GM10266 (cell line): Measurements from ENCODE around the gene SEC14L2.

Source experiments
- DNase-seq: peaks from one replicate; pipeline ENCODE4 v3.0.0; 2012; ENCODE audit errors: extremely low spot score
- TF ChIP-seq, protein P1 (sequence below): IDR thresholded peaks from 2 replicates; pipeline ENCODE4 v1.5.1; 2012; ENCODE audit warnings: mild to moderate bottlenecking, low read depth; ENCODE audit not compliant: control insufficient read depth, insufficient read depth; ENCODE audit errors: missing control alignments

Gene SEC14L2

DNA sequence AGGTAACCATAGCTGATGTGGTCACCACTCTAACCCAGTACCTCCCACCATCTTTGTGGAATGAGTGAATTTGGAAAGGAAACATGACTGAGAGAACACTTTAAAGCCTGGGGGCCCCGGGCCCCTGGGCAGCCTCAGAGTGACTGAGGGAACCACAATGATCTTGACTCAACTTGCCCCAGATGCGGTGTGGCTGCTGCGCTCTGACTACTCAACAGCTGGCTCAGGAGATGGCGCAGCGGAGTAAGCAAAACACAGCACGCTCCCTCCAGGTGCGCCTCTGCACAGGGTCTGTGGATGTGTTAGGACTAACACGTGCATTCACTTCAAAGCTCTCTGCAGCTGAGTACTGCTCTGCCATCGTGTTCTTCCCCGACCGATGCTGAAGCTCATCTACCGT is 15.6 kb upstream of the SEC14L2 start:
- DNase-seq = no peak
- TF ChIP-seq, protein P1, sequence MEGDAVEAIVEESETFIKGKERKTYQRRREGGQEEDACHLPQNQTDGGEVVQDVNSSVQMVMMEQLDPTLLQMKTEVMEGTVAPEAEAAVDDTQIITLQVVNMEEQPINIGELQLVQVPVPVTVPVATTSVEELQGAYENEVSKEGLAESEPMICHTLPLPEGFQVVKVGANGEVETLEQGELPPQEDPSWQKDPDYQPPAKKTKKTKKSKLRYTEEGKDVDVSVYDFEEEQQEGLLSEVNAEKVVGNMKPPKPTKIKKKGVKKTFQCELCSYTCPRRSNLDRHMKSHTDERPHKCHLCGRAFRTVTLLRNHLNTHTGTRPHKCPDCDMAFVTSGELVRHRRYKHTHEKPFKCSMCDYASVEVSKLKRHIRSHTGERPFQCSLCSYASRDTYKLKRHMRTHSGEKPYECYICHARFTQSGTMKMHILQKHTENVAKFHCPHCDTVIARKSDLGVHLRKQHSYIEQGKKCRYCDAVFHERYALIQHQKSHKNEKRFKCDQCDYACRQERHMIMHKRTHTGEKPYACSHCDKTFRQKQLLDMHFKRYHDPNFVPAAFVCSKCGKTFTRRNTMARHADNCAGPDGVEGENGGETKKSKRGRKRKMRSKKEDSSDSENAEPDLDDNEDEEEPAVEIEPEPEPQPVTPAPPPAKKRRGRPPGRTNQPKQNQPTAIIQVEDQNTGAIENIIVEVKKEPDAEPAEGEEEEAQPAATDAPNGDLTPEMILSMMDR = no peak

DNA sequence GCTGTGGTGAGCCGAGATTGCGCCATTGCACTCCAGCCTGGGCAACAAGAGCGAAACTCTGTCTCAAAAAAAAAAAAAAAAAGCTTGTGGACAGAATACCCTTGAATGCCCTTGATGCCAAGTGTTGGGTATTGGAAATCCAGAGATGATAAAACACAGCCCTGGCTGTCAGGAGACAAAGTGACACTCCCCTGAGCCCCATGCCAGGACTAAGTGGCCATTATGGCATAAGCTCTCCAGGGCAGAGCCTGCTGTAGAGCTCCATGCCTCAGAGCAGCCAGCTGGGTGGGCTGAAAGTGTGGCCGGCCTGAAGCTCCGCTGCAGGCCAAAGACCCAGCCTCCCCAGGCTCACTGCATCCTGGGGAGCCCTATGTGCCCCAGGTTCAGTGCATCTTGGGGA is 14.5 kb upstream of the SEC14L2 start:
- no peak for DNase-seq
- TF ChIP-seq, protein P1 = no peak

DNA sequence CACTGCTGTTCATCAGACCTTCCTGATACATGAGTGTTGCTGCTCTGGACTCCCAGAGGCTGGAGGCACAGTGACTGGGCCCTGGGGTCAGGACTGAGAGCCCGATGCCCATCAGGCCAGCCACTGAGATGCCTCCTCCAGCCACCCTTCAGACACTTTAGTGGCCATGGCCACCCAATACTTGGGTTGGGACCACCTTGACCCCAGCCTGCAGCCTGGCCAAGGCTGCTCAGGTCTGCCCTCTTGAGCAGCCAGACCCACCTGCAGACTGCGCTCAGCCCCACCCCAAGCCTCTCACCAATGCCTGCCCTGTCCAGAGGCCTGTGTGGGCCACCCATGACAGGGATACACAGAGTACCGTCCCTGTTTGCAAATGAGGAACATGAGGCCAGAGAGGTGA is 13.8 kb upstream of the SEC14L2 start:
- no peak for DNase-seq
- TF ChIP-seq, protein P1 = no peak

DNA sequence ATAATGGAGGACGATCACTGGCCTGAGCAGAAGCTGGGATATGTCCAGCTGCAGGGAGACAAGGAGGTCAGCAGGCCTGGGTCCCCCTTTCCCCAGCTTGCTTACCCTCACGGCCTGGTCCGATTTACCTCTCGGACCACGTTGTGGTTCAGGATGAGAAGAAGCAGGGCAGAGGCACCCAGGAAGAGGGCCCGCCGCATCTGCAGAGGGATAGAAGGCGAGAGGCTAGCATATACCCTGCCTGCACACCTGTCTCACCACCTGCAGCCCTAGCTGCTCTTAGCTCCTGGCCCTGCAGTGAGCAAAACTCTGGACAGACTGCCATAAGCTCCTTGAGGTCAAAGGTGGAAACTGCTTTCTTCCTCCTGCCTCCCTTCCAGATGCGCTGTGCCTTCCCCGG is 10.9 kb upstream of the SEC14L2 start:
- TF ChIP-seq, protein P1 = no peak
- no peak for DNase-seq

DNA sequence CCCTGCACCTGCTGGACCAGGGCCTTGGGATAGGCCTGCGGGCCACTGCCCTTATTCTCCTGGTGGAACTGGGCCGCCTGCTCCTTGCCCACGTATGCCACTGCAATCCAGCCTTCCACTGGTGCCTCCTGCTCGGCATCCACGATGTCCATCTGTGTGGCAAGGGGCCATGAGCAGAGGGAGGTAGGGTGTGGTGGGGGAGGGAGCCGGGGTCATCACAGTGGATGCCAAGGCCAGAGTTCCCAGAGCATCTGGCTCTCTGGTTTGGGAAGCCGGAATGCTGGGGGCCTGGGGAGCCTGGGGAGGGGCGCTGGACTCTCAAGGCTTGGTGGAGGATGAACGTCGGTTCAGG is 10.2 kb upstream of the SEC14L2 start:
- DNase-seq = no peak
- TF ChIP-seq, protein P1 = no peak

DNA sequence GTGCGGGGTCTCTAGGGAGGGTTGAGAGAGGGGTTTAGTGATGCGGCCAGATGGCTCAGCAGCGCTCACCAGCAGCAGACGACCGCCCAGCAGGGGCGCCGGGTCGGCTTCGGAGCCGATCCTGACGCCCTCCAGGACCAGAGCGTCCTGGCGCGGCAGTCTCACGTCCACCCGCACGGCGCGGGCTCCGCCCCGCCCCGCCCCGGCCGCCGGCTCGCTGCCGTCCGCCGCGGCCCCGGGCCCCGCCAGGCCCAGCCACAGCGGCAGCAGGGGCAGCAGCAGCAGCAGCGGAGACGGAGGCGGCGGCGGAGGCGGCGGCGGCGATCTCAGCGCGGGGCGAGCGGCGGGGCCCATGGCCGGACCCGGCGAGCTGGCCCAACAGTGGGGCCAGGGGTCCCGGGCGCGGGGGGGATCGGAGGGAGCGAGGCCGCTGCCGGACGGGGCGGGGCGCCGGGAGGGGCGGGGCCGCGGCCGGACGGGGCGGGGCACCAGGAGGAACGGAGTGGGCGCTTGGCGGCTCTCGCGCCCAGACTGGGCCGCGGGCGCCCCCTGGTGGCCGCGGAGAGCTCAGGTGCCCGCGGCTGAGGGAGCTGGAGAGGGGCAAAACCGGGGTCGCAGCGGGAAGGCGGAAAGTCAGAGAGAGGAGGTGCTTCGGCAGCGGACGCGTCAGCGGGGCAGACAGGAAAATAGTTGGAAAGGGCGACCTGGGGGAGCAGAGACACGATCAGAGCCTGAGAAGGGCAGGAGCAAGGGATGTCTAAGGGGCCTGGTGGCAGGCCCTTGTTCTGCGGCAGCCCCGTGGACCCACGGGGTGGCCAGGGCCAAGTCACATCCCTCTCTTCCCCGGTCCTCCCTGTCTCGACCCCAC is 9.6 kb upstream of the SEC14L2 start, which contains the start of gene RNF215:
RNF215 (minus strand) TSS at position 452 of the 868 bp plus-strand sequence; CDS start at position 354, 98 bp downstream.
- DNase-seq = peak; percentile 97
- TF ChIP-seq, protein P1 = peak; percentile 94

DNA sequence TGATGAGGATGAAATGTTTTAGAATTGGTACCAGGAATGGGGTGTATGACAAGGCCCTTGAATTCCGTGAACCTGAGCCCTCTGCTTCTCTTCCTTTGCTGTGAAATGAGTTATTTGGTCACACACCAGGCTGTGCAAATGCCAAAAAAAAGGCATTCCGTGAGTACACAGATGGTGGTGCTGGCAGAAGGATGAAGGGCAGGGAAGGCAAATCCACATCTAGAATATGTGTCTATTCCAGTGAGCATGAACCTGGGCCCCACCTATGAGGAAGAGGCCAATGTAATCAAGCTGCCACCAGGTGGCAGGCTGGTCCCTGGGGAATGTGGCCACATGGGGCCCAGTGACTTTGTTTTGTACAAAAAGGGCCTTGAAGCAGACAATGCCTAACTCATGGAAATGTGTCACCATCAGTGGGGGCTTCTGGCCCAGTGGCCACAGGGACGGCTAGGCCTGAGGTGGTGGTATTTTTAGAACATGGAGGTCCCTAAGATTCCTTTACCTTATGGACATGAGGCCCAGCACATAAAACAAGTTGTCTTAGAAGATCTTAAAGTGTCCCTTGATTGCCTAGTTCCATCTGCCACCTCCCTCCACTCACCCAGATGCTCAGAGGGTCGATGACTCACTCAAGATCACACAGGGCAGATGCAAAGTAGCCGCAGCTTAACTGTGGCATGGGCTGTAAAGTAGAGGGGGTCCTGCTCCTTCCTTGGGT is 5.7 kb upstream of the SEC14L2 start:
- peak; percentile 87 for DNase-seq
- TF ChIP-seq, protein P1 = peak; percentile 86
